OCI-LY1 (cell line): ENCODE measurements around the gene GABRD.

Experiments used
- H2AFZ ChIP-seq: fragments of 200-600 bp; sonication (generic), shearing (Covaris generic); 2 replicates; pipeline ENCODE4 v1.6.0; 2014; ENCODE audit warnings: antibody characterized with exemption, mild to moderate bottlenecking, low read length
- H3F3A ChIP-seq: fragments of 200-600 bp; sonication (generic), shearing (Covaris generic); 2 replicates; pipeline ENCODE4 v1.6.0; 2014; ENCODE audit warnings: mild to moderate bottlenecking, antibody characterized with exemption, low read length, moderate library complexity; ENCODE audit not compliant: insufficient read depth
- H3K27ac ChIP-seq: fragments of 200-600 bp; sonication (generic); 2 replicates; pipeline ENCODE4 v1.5.1; 2014; ENCODE audit warnings: low read length, mixed run types, mild to moderate bottlenecking, low read depth; ENCODE audit not compliant: poor library complexity, severe bottlenecking
- H3K27me3 ChIP-seq: fragments of 200-600 bp; sonication (generic); 2 replicates; pipeline ENCODE4 v1.6.0; 2014; ENCODE audit warnings: antibody characterized with exemption, mild to moderate bottlenecking, low read length, moderate library complexity; ENCODE audit not compliant: insufficient read depth
- H3K36me3 ChIP-seq: fragments of 200-600 bp; sonication (generic); 2 replicates; pipeline ENCODE4 v1.6.1; 2014; ENCODE audit warnings: mild to moderate bottlenecking, antibody characterized with exemption, low read length, moderate library complexity, mixed read lengths; ENCODE audit not compliant: insufficient read depth
- H3K4me1 ChIP-seq: fragments of 200-600 bp; sonication (generic); 2 replicates; pipeline ENCODE4 v1.5.1; 2014; ENCODE audit warnings: mild to moderate bottlenecking, low read length, moderate library complexity; ENCODE audit not compliant: insufficient read depth, severe bottlenecking
- H3K4me2 ChIP-seq: fragments of 200-600 bp; sonication (generic), shearing (Covaris generic); 2 replicates; pipeline ENCODE4 v1.6.1; 2014; ENCODE audit warnings: low read length
- H3K4me3 ChIP-seq: fragments of 200-600 bp; sonication (generic); 2 replicates; pipeline ENCODE4 v1.5.1; 2014; ENCODE audit warnings: low read length, low read depth, mild to moderate bottlenecking, mixed read lengths; ENCODE audit not compliant: poor library complexity, severe bottlenecking
- H3K79me2 ChIP-seq: fragments of 200-600 bp; shearing (Covaris generic); 2 replicates; pipeline ENCODE4 v1.6.1; 2016; ENCODE audit warnings: mixed run types, low read length, mixed read lengths; ENCODE audit not compliant: insufficient read depth
- H3K9ac ChIP-seq: fragments of 200-600 bp; sonication (generic), shearing (Covaris generic); 2 replicates; pipeline ENCODE4 v1.6.1; 2014; ENCODE audit warnings: mild to moderate bottlenecking, low read length, mixed read lengths
- H3K9me2 ChIP-seq: fragments of 200-600 bp; sonication (generic), shearing (Covaris generic); 2 replicates; pipeline ENCODE4 v1.6.1; 2014; ENCODE audit warnings: low read depth, mild to moderate bottlenecking, low read length, mixed read lengths
- H3K9me3 ChIP-seq: fragments of 200-600 bp; shearing (Covaris generic); 2 replicates; pipeline ENCODE4 v1.6.1; 2014; ENCODE audit warnings: low read length, mixed read lengths
- H4K20me1 ChIP-seq: fragments of 200-600 bp; sonication (generic), shearing (Covaris generic); 2 replicates; pipeline ENCODE4 v1.6.0; 2016; ENCODE audit warnings: mild to moderate bottlenecking, low read length; ENCODE audit not compliant: insufficient read depth
- CTCF ChIP-seq: fragments of 200-600 bp; sonication (generic), shearing (Covaris generic); IDR thresholded peaks from 2 replicates; pipeline ENCODE4 v1.5.1; 2017; ENCODE audit warnings: mild to moderate bottlenecking, antibody characterized with exemption, low read length, moderate library complexity, mixed read lengths
- EZH2 ChIP-seq: fragments of 200-600 bp; sonication (generic), shearing (Covaris generic); IDR thresholded peaks from 2 replicates; pipeline ENCODE4 v1.8.0; 2017; ENCODE audit warnings: borderline replicate concordance, mixed run types, mild to moderate bottlenecking, antibody characterized with exemption, low read length, moderate library complexity, mixed read lengths

Gene GABRD

GRCh38 chr1:2033165-2033564, 14.0 kb downstream of the GABRD start:
- no peaks in the 10 kb centered on the region for H4K20me1 ChIP-seq
- H3K9me2 ChIP-seq = no peaks in the 10 kb centered on the region
- peaks cover 16% of the 10 kb centered on the region; the same call in 1 of the 2 replicates for H3K27me3 ChIP-seq
- H3K9me3 ChIP-seq = no peaks in the 10 kb centered on the region
- no peaks in the 10 kb centered on the region for H3K4me1 ChIP-seq
- H3K9ac ChIP-seq = no peak overlapping the region
- TF ChIP-seq EZH2 (no peak), CTCF (no peak)
- no peaks in the 10 kb centered on the region; the same call in 1 of the 2 replicates for H3K36me3 ChIP-seq
- no peak overlapping the region for H3K4me3 ChIP-seq
- H3K4me2 ChIP-seq = no peak overlapping the region
- H3K27ac ChIP-seq = no peak overlapping the region
- no peaks in the 10 kb centered on the region for H3K79me2 ChIP-seq
- no peak overlapping the region for H2AFZ ChIP-seq
- no peaks in the 10 kb centered on the region for H3F3A ChIP-seq

- no peak for TF ChIP-seq CTCF
Measured at GRCh38 chr1:2036287-2036686, 17.1 kb downstream of the GABRD start.

GRCh38 chr1:2037314-2037979, 18.3 kb downstream of the GABRD start:
- H3K27me3 ChIP-seq = peaks cover 18% of the 10 kb centered on the region; the same call in 1 of the 2 replicates
- no peak overlapping the region for H2AFZ ChIP-seq
- H3K9me2 ChIP-seq = no peaks in the 10 kb centered on the region
- H3K9me3 ChIP-seq = no peaks in the 10 kb centered on the region
- TF ChIP-seq EZH2 (no peak), CTCF (no peak)
- no peak overlapping the region for H3K9ac ChIP-seq
- no peaks in the 10 kb centered on the region for H4K20me1 ChIP-seq
- no peaks in the 10 kb centered on the region for H3K4me1 ChIP-seq
- H3F3A ChIP-seq = no peaks in the 10 kb centered on the region
- H3K36me3 ChIP-seq = no peaks in the 10 kb centered on the region; the same call in 1 of the 2 replicates
- no peak overlapping the region for H3K4me3 ChIP-seq
- no peak overlapping the region for H3K27ac ChIP-seq
- H3K4me2 ChIP-seq = no peak overlapping the region
- H3K79me2 ChIP-seq = no peaks in the 10 kb centered on the region

More at GRCh38 chr1:2036287-2036686, 17.1 kb downstream of the GABRD start:
- Histone ChIP-seq H3K9me2 (no peaks in the 10 kb centered on the region), H3K4me2 (no peak overlapping the region), H3K27me3 (peaks cover 18% of the 10 kb centered on the region; the same call in 1 of the 2 replicates), H3K79me2 (no peaks in the 10 kb centered on the region), H3K4me3 (no peak overlapping the region), H3K4me1 (no peaks in the 10 kb centered on the region), H2AFZ (no peak overlapping the region), H3K9me3 (no peaks in the 10 kb centered on the region), H4K20me1 (no peaks in the 10 kb centered on the region), H3F3A (no peaks in the 10 kb centered on the region), H3K9ac (no peak overlapping the region), H3K36me3 (no peaks in the 10 kb centered on the region; the same call in 1 of the 2 replicates), H3K27ac (no peak overlapping the region)
